ENCODE data around the gene OR52I1. TPM values are rescaled to one million over a fixed set of nuclear protein-coding genes. Genes with fewer than 3 reads are reported as not detected.

OR52I1 gene
- total and polyA plus RNA-seq, 2 donors from 2014 or later = not detected

DNA sequence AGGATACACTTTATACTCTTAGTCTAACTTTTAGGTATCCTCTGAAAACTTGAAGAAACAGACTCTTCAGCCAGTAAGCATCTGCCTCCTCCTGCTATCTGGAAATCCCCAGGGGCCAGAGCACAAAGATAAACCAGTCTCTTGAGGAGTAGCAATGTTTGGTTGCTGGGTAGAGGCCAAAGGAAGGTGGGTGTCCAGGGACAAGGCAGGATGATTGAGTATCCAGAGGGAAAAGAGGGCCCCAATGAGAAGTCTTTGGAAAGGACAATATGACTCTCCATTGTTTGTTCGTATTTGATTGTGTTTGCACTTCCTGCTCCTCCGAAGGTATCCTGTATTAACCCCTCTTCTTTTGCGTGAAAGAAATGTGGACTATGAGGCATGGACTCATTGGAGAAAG lies 4.8 kb upstream of the OR52I1 start:
- H3K27ac ChIP-seq (ENCODE audit: low read depth in 2 of 2, low read length in 2 of 2) = no peak overlapping the region
- intact Hi-C loops (cut with DNase I) = no loop called here
- TF ChIP-seq, protein P1, sequence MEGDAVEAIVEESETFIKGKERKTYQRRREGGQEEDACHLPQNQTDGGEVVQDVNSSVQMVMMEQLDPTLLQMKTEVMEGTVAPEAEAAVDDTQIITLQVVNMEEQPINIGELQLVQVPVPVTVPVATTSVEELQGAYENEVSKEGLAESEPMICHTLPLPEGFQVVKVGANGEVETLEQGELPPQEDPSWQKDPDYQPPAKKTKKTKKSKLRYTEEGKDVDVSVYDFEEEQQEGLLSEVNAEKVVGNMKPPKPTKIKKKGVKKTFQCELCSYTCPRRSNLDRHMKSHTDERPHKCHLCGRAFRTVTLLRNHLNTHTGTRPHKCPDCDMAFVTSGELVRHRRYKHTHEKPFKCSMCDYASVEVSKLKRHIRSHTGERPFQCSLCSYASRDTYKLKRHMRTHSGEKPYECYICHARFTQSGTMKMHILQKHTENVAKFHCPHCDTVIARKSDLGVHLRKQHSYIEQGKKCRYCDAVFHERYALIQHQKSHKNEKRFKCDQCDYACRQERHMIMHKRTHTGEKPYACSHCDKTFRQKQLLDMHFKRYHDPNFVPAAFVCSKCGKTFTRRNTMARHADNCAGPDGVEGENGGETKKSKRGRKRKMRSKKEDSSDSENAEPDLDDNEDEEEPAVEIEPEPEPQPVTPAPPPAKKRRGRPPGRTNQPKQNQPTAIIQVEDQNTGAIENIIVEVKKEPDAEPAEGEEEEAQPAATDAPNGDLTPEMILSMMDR (IDR thresholded peaks at IDR 0.05; ENCODE audit: borderline replicate concordance, extremely low read depth, insufficient read depth) = no peak
- no peaks in the 10 kb centered on the region for H3K36me3 ChIP-seq (ENCODE audit: control insufficient read depth in 2 of 3, insufficient read depth in 3 of 3, low read length in 3 of 3)
- no peaks in the 10 kb centered on the region for H3K4me1 ChIP-seq (ENCODE audit: control insufficient read depth in 2 of 3, insufficient read depth in 2 of 3, low read depth in 1 of 3, low read length in 3 of 3)
- FAIRE-seq (no peak), DNase-seq (no peak)
- H3K4me3 ChIP-seq (ENCODE audit: low read length in 3 of 3) = no peak overlapping the region
- H3K9ac ChIP-seq (ENCODE audit: low read length in 3 of 3) = no peak overlapping the region
- no peaks in the 10 kb centered on the region for H3K27me3 ChIP-seq (ENCODE audit: control insufficient read depth, insufficient read depth, low read length)
- no peaks in the 10 kb centered on the region for H3K9me3 ChIP-seq (ENCODE audit: control insufficient read depth in 2 of 3, insufficient read depth in 1 of 3, low read length in 3 of 3)

DNA sequence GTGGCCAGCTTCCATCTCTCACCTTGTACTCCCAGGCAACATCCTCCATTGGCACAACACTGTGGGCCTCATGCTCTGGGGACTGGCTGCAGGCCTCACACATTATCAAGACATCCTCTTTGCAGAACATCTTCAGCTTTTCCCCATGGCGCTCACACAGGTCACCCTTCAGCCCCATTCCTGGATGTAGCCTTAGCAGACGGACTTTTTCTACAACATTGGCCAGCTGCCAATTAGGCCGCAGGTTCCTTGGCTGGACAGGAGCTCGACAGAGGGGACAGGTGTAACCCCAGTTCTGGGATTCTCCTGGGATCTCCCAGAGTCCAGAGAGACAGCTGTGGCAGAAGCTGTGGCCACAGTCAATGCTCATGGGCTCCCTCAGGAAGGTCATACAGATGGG lies 11.2 kb downstream of the OR52I1 start:
- Histone ChIP-seq H3K4me1 (ENCODE audit: control insufficient read depth in 2 of 3, insufficient read depth in 2 of 3, low read depth in 1 of 3, low read length in 3 of 3) (peaks cover 0 to 3% (median 0%) of the 10 kb centered on the region in 3 donors), H3K9me3 (ENCODE audit: control insufficient read depth in 2 of 3, insufficient read depth in 1 of 3, low read length in 3 of 3) (no peaks in the 10 kb centered on the region), H3K4me3 (ENCODE audit: low read length in 3 of 3) (no peak overlapping the region), H3K27me3 (ENCODE audit: control insufficient read depth, insufficient read depth, low read length) (no peaks in the 10 kb centered on the region), H3K36me3 (ENCODE audit: control insufficient read depth in 2 of 3, insufficient read depth in 3 of 3, low read length in 3 of 3) (peaks cover 2 to 26% (median 25%) of the 10 kb centered on the region in 3 donors), H3K27ac (ENCODE audit: low read depth in 2 of 2, low read length in 2 of 2) (no peak overlapping the region), H3K9ac (ENCODE audit: low read length in 3 of 3) (no peak overlapping the region)
- TF ChIP-seq, protein P1 (IDR thresholded peaks at IDR 0.05; ENCODE audit: borderline replicate concordance, extremely low read depth, insufficient read depth) = no peak
- DNase-seq = no peak
- FAIRE-seq = no peak
- intact Hi-C loops (cut with DNase I) = no loop called here

DNA sequence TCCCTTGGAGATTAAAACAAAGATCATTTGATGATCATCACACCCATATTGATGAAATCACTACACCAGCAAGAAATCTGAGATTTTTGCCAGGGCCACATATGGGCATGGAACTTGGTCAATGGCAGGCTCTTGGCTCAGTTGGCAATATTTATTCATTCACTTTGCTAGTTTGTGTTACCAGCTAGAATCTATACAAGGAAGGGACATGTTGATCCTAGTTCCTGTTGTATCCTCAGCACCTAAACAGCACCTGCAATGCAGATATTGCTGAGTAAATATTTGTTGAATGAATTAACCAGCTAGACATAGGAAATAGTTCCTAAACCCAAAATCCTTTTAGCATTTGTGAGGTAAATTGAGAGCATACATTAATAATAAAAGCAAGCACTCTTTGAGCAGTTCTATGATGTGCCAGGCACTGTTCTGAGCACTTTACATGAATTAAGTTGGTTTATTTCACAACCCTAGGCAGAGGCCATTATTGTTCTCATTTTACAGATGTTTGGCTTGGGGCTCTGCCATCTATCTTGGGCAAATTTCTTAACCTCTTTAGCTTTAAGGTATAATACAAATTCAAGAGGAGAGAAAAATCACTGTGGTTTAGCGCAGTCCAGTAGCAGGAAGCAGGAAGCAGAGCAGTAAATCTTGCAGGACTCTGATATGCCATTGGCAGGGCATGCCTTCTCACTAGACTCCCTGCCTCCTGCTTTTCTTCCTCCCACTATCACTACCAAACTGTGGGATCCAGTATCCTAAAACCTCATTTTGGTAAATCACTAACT lies 12.6 kb downstream of the OR52I1 start:
- TF ChIP-seq, protein P1 (IDR thresholded peaks at IDR 0.05; ENCODE audit: borderline replicate concordance, extremely low read depth, insufficient read depth) = no peak

More for the DNA sequence above, 12.6 kb downstream of the OR52I1 start:
- DNase-seq = peak in 2 of 5 donors; percentile 26 to 32
- Histone ChIP-seq H3K36me3 (ENCODE audit: control insufficient read depth in 2 of 3, insufficient read depth in 3 of 3, low read length in 3 of 3) (peaks cover 2 to 14% (median 12%) of the 10 kb centered on the region in 3 donors), H3K27me3 (ENCODE audit: control insufficient read depth, insufficient read depth, low read length) (no peaks in the 10 kb centered on the region), H3K9ac (ENCODE audit: low read length in 3 of 3) (peak overlapping the region in 2 of 3 donors; percentile 28 to 77), H3K9me3 (ENCODE audit: control insufficient read depth in 2 of 3, insufficient read depth in 1 of 3, low read length in 3 of 3) (no peaks in the 10 kb centered on the region), H3K4me1 (ENCODE audit: control insufficient read depth in 2 of 3, insufficient read depth in 2 of 3, low read depth in 1 of 3, low read length in 3 of 3) (peaks cover 0 to 5% (median 0%) of the 10 kb centered on the region in 3 donors), H3K4me3 (ENCODE audit: low read length in 3 of 3) (peak overlapping the region in 2 of 3 donors; percentile 64 to 77), H3K27ac (ENCODE audit: low read depth in 2 of 2, low read length in 2 of 2) (no peak overlapping the region)
- no peak for FAIRE-seq
- intact Hi-C loops (cut with DNase I) = no loop called here
